Smooth muscle cell (in vitro differentiated cells): ENCODE data around the gene TMIGD1. TPM values are rescaled to one million over a fixed set of nuclear protein-coding genes. Genes with fewer than 3 reads are reported as not detected.

Experiments used
- DNase-seq: peaks from one replicate; lab custom pipeline; 2025; ENCODE audit not compliant: unreplicated experiment; lab: John Stamatoyannopoulos, UW
- H2AFZ ChIP-seq: fragments of 200-600 bp; sonication (generic); 2 replicates; pipeline ENCODE4 v1.6.0; 2016; ENCODE audit warnings: antibody characterized with exemption, low read depth, mild to moderate bottlenecking
- H3F3A ChIP-seq: fragments of 200-600 bp; sonication (generic); 2 replicates; pipeline ENCODE4 v1.6.0; 2017; ENCODE audit warnings: antibody characterized with exemption, low read depth
- H3K27ac ChIP-seq: fragments of 200-600 bp; sonication (generic); 2 replicates; pipeline ENCODE4 v1.5.1; 2016; ENCODE audit warnings: low read depth, mild to moderate bottlenecking
- H3K27me3 ChIP-seq: fragments of 200-600 bp; sonication (generic); 2 replicates; pipeline ENCODE4 v1.6.1; 2016; ENCODE audit warnings: low read depth, mild to moderate bottlenecking
- H3K36me3 ChIP-seq: fragments of 200-600 bp; sonication (generic); 2 replicates; pipeline ENCODE4 v1.5.1; 2016; ENCODE audit warnings: low read depth
- H3K4me1 ChIP-seq: fragments of 200-600 bp; sonication (generic); 2 replicates; pipeline ENCODE4 v1.5.1; 2016; ENCODE audit warnings: low read depth
- H3K4me2 ChIP-seq: fragments of 200-600 bp; sonication (generic); 2 replicates; pipeline ENCODE4 v1.6.0; 2016; ENCODE audit warnings: mild to moderate bottlenecking
- H3K4me3 ChIP-seq: fragments of 200-600 bp; sonication (generic); 2 replicates; pipeline ENCODE4 v1.5.1; 2016; ENCODE audit warnings: mild to moderate bottlenecking
- H3K79me2 ChIP-seq: fragments of 200-600 bp; sonication (generic); 2 replicates; pipeline ENCODE4 v1.6.0; 2016; ENCODE audit warnings: low read depth, mild to moderate bottlenecking
- H3K9ac ChIP-seq: fragments of 200-600 bp; sonication (generic); 2 replicates; pipeline ENCODE4 v1.6.0; 2016; ENCODE audit warnings: low read depth
- H3K9me3 ChIP-seq: fragments of 200-600 bp; sonication (generic); replicated peaks from 2 replicates; pipeline ENCODE4 v1.5.1; 2016; ENCODE audit warnings: low read depth
- H4K20me1 ChIP-seq: fragments of 200-600 bp; sonication (generic); 2 replicates; pipeline ENCODE4 v1.6.0; 2016; ENCODE audit warnings: low read depth
- WGBS: methylation state at CpG from one replicate; pipeline ENCODE4 v1.1.7; 2016; ENCODE audit warnings: low lambda C conversion rate; 5-methylcytosine and 5-hydroxymethylcytosine counted together
- polyA plus RNA-seq: library from polyadenylated mRNA; unstranded; fragments of >200 nt; fragmentation: Nextera tagmentation; extraction: Ambion mirVana; gene quantifications from 2 replicates; pipeline ENCODE4 v1.2.1, GENCODE V29; 2016
- total RNA-seq: library from RNA; depleted of rRNA; stranded (reverse); fragments of >200 nt; gene quantifications from 2 replicates; pipeline ENCODE4 v1.2.3, GENCODE V29; 2014
- TF ChIP-seq, protein P1 (sequence below): fragments of 200-600 bp; sonication (generic); IDR thresholded peaks from 2 replicates; pipeline ENCODE4 v1.5.1; 2017; ENCODE audit warnings: borderline replicate concordance, mild to moderate bottlenecking, antibody characterized with exemption; ENCODE audit not compliant: insufficient read depth, poor library complexity, severe bottlenecking

The TMIGD1 gene
- total and polyA plus RNA-seq, 2 experiments from 2014 or later: not detected

DNA sequence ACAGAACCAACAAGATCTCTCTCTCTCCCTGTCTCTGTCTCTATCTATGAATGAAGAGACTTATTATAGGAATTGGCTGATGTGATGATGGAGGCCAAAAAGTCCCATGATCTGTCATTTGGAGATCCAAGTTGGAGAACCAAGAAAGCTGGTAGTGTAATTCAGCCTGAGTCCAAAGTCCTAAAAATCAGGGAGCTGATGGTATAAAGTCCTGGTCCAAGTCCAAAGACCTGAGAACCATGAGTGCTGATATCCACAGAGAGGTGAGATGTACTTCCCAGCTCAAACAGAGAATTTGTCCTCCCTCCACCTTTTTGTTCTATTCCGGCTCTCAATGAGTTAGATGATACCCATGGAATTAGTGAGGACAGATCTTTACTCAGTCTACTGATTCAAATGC lies 15.4 kb upstream of the TMIGD1 start:
- H2AFZ ChIP-seq: no peak overlapping the region
- TF ChIP-seq, protein P1, sequence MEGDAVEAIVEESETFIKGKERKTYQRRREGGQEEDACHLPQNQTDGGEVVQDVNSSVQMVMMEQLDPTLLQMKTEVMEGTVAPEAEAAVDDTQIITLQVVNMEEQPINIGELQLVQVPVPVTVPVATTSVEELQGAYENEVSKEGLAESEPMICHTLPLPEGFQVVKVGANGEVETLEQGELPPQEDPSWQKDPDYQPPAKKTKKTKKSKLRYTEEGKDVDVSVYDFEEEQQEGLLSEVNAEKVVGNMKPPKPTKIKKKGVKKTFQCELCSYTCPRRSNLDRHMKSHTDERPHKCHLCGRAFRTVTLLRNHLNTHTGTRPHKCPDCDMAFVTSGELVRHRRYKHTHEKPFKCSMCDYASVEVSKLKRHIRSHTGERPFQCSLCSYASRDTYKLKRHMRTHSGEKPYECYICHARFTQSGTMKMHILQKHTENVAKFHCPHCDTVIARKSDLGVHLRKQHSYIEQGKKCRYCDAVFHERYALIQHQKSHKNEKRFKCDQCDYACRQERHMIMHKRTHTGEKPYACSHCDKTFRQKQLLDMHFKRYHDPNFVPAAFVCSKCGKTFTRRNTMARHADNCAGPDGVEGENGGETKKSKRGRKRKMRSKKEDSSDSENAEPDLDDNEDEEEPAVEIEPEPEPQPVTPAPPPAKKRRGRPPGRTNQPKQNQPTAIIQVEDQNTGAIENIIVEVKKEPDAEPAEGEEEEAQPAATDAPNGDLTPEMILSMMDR: no peak
- H3K4me2 ChIP-seq: no peak overlapping the region
- H3K4me1 ChIP-seq: no peaks in the 10 kb centered on the region
- no peaks in the 10 kb centered on the region for H3F3A ChIP-seq
- no peaks in the 10 kb centered on the region for H3K79me2 ChIP-seq
- no peaks in the 10 kb centered on the region for H3K9me3 ChIP-seq
- no peaks in the 10 kb centered on the region for H3K36me3 ChIP-seq
- H3K27me3 ChIP-seq: no peaks in the 10 kb centered on the region
- no peak overlapping the region for H3K4me3 ChIP-seq
- H4K20me1 ChIP-seq: no peaks in the 10 kb centered on the region
- no peak for DNase-seq
- 93% methylated on average over 1 of the region's 1 CpG for WGBS
- H3K27ac ChIP-seq: no peak overlapping the region
- H3K9ac ChIP-seq: no peak overlapping the region

- H3K27ac ChIP-seq: no peak overlapping the region
- no peak overlapping the region for H3K9ac ChIP-seq
- 77% methylated on average over 4 of the region's 4 CpGs for WGBS
- H3K79me2 ChIP-seq: no peaks in the 10 kb centered on the region
- no peaks in the 10 kb centered on the region for H3K27me3 ChIP-seq
- H3K4me2 ChIP-seq: no peak overlapping the region
- TF ChIP-seq, protein P1: no peak
- H2AFZ ChIP-seq: no peak overlapping the region
- H3K36me3 ChIP-seq: no peaks in the 10 kb centered on the region
- no peaks in the 10 kb centered on the region for H3K4me1 ChIP-seq
- H3F3A ChIP-seq: no peaks in the 10 kb centered on the region
- DNase-seq: no peak
- no peaks in the 10 kb centered on the region for H4K20me1 ChIP-seq
- no peaks in the 10 kb centered on the region for H3K9me3 ChIP-seq
- no peak overlapping the region for H3K4me3 ChIP-seq
Measured at GRCh38 chr17:30347488-30347887, 13.6 kb upstream of the TMIGD1 start.

- Histone ChIP-seq H3K9me3 (no peaks in the 10 kb centered on the region), H3K27ac (no peak overlapping the region), H3K9ac (no peak overlapping the region), H3K4me3 (no peak overlapping the region), H4K20me1 (no peaks in the 10 kb centered on the region), H3K27me3 (no peaks in the 10 kb centered on the region), H3K79me2 (no peaks in the 10 kb centered on the region), H3K4me2 (no peak overlapping the region), H3K36me3 (no peaks in the 10 kb centered on the region), H3F3A (no peaks in the 10 kb centered on the region), H2AFZ (no peak overlapping the region), H3K4me1 (no peaks in the 10 kb centered on the region)
- 92% methylated on average over 3 of the region's 3 CpGs for WGBS
- DNase-seq: no peak
- TF ChIP-seq, protein P1: no peak
Measured at GRCh38 chr17:30346221-30346795, 12.5 kb upstream of the TMIGD1 start.

DNA sequence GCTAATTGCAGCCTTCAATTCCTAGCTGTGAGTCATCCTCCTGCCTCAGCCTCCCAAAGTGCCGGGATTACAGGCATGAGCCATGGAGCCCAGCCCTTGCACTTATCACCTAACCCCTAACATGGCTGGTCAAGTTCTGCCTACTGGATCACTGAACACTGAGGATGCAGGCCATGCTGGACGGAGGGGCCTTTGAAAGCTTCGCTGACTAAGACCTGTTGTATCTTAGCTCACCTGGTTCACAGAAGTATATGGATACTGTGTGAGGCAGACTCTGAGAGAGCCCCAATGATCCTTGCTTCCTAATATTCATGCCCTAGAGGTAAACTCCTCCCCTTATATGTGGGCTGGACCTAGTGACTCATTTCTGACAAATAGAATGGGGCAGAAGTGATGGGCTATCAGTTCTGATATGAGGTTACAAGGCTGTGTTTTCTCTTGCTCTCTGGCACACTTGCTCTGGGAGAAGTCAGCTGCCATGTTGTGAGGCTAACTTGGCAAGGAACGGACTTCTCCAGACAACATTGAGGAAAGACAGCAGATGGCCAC lies 11.7 kb upstream of the TMIGD1 start:
- 94% methylated on average over 4 of the region's 4 CpGs for WGBS

More for the DNA sequence above, 11.7 kb upstream of the TMIGD1 start:
- Histone ChIP-seq H4K20me1 (no peaks in the 10 kb centered on the region), H3K9ac (no peak overlapping the region), H3K4me3 (no peak overlapping the region), H3K4me2 (no peak overlapping the region), H3K27me3 (no peaks in the 10 kb centered on the region), H2AFZ (no peak overlapping the region), H3K9me3 (no peaks in the 10 kb centered on the region), H3K4me1 (peaks cover 4% of the 10 kb centered on the region), H3K36me3 (no peaks in the 10 kb centered on the region), H3K27ac (no peak overlapping the region), H3F3A (no peaks in the 10 kb centered on the region), H3K79me2 (no peaks in the 10 kb centered on the region)
- DNase-seq: no peak
- TF ChIP-seq, protein P1: no peak
